GM19328 (cell line): ENCODE data around the gene LTK.

ENCODE experiments used
- ATAC-seq: cut with Tn5 transposase; IDR thresholded peaks from one replicate; pipeline ENCODE4 v1.9.1; 2021; ENCODE audit warnings: mild to moderate bottlenecking, moderate library complexity; ENCODE audit not compliant: unreplicated experiment

The LTK gene

GRCh38 chr15:41535544-41535943 lies 21.9 kb upstream of the LTK start:
- no peak for ATAC-seq

DNA sequence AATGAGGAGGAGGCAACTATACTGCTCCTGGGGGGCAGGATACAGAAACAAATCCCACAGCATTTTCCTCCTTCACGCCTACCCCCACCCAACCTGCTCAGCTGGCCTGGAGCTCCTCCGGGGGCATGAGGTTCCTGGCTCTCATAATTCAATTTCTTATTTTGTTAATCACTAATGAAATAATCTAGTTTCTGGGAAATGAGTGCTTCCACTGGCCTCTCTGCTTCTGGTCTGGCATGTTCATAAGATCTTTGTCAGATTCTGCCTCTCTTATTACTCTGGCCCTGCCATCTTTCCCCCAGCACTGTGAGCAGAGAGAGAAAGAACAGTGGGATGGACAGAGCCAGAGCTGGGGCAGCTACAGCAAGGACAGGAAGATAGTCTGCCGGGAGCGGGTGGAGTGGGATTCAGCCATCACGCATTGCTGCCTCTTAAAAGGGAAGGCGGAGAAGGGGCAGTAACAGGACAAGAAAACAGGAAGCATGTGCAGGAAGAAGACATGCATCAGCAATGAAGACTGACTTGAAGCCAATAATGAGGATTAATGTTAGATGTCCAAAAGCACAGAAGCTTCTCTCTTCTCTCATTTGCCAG lies 16.8 kb upstream of the LTK start:
- no peak for ATAC-seq

DNA sequence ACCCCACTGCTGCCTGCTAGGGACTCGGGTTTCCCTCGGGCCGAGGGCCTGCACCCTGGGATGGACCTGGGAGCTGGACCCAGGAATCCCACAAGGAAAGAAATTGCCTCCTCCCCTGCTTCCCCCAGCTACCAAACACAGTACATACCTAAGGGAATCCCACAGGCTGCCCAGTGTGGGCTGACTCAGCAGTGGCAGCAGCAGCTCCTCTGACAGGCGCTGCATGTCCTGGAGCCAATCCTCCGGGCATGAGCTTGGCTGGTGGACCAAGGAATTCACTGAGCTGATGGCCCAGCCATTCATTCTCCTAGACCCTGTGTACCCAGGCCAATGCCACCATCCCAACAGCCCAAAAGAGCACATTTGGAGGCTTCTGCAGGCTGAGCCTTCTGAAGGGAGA lies 9.5 kb upstream of the LTK start:
- no peak for ATAC-seq

GRCh38 chr15:41521614-41522013 lies 8.0 kb upstream of the LTK start:
- no peak for ATAC-seq

- no peak for ATAC-seq
Observed at GRCh38 chr15:41520636-41521035, 7.0 kb upstream of the LTK start.

DNA sequence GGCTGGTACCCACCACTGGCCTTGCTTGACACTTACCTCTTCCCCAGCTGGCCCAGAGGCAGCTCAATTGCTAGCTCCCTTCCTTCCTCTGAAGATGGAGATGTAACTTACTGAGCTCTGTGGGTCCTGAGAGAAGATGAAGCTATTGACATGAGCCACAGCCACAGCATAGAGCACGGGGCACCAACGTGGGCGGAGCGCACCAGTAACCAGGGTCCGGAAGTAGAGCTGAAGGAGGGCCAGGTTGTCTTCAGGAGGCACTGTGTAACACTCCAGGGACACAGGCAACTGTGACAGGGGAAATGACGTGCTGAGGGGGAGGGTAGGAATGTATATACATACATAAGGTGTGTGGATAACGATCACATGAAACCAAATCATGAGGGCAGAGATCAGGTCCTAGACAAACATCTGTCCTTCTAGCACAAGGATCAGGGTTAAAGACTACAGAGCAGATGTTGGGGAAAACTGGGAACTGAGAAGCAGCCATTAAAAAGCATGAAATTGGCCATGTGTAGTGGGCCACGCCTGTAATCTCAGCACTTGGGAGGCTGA lies 4.3 kb upstream of the LTK start:
- ATAC-seq: no peak

DNA sequence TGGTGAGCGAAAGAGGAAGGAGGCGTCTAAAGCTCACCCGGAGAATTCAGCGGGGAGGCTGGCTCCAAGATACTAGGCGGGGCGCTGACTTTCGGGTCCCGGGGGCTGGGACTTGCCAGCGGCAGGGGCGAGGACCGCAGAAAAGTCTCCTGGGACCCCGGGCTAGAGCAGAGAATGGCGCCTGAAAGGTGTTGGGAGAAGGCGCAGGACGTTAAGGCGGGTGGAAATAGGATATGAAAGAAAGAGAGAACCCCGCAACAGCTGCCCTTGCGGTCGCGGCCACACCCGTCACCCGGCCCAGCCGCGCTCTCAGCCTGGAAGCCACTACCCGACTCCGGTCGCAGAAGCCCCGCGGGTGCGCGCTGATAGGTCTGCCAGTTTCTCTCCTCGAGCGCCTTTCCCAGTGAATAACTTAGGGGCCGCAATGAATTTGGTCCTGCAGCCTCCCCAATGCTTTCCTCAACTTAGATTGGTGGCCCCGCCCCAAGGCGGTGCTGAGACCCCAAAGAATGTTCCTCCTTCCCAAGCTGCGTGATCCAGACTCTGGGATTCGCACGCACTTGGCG lies 604 bp downstream of the LTK start:
- no peak for ATAC-seq

DNA sequence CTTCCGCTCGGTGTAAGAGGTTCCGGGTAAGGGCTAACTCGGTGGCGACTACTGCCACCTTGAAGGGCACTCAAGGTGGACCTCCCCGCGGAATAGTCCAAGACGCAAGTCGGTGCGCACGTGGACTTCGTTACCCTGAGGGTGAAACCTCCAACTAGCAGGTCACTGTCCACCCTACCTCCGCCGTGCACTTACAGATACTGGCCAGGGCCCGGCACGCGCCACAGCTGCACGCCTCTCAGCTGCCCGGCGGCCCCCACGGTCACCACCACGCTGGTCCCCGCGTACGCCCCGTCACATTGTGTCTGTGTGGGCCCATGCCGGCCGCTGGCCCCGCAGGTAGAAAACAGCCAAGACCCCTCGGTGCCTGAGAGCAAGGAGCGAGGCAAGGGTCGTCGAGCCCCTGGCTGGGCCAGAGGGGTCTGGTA lies 1.1 kb downstream of the LTK start:
- ATAC-seq: no peak

- no peak for ATAC-seq
Observed at GRCh38 chr15:41511899-41512369, 1.7 kb downstream of the LTK start.

DNA sequence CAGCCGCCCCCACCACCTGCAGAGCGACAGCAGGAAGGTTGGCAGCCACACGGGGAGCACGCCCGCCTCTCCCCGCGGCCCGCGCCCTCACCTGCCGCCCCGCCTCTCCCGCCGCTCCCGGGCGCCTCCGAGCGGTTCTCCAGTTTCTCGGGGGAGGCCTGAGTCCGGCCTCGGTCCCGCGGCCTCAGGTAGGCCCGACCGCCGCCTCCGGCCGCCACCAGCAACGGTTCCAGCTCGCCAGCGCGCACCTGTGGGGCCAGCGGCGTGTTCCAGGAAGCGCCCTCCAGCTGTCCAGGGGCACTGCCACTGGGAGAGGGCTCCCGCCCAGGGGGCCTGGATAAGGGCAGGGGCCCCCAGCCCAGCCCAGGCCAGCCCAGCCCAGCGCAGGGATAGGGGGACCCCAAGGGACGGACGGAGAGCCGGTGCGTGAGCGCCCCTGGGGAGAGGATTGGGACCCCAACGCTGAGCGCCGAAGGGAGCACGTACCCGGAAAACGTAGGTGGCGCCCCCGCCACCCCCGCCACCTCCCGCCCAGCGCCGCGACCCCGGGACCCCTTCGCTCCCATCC lies 2.2 kb downstream of the LTK start:
- ATAC-seq: no peak

DNA sequence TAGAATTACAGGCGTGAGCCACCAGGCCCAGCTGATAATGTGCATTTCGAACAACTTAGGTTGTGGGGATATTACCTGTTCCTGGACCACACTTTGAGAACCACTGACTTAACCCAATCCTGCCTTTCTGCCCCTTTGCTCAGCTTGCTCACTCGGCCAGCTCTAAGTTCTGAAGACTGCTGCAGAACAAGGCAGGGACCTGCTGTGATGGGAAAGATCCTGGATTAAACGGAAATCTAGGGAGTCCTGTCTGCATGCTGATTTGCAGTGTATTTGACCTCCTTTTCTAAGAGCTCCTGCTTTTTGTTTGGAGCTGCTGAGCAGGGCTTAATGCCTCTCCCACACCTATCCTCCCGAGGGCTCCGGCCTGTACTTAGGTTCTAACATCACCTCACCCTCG lies 2.9 kb downstream of the LTK start:
- ATAC-seq: no peak

DNA sequence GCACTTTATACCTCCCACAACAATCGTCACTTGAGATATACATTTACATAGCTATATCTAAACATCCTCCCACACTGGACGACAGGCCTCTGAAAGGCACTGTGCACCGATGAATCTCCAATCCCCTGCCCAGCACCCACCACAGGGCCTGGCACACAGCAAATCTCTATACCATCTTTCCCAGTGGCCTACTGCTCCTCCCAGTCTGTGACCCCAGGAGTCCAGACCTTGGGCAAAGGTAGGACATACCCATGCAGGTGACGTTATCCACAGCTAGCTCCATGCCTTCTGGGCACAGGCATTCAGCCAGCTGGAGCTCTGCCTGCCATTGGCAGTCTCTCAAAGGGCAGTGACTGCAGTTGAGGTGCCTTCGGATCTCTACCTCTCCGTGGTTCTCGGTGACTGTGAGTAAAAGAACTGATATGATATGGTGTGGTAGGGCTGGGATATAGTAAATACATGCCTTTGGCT lies 5.8 kb downstream of the LTK start:
- ATAC-seq: no peak

- no peak for ATAC-seq
Observed at GRCh38 chr15:41506796-41507341, 6.8 kb downstream of the LTK start.

GRCh38 chr15:41505776-41506175 lies 7.9 kb downstream of the LTK start:
- ATAC-seq: no peak

DNA sequence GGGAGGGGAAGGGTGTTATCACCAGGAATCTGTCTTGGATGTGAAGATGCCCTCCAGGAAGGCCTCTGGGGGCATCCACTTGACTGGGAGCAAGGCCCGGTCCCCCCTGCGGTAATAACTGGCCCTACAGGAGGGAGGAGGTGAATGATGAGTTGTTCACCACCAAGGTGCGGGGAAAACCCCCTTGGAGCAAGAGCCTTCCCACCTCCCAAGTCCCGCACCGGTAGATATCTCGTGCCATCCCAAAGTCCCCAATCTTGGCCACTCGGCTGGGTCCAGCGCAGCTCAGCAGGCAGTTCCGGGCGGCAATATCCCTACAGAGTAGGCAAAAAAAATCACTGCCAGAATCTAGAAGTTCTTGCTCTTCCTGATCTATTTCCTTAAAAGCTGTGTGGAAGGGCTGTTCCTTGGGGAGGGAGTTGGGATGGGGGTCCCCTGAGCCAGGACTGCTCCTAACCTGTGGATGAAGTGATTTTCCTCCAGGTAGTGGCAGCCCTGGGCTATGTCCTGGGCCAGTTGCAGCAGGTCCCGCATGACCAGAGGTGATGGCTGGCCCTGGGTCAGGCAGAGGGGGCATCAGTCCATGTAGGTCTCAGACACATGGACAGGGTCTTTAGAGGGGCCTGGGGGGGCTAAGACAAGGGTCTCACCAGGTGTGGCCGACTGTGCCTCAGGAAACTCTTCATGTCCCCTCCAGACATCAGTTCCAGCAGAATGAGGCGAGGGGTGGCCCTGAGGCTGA lies 8.7 kb downstream of the LTK start:
- no peak for ATAC-seq

GRCh38 chr15:41503669-41504010 lies 10.0 kb downstream of the LTK start:
- no peak for ATAC-seq

- no peak for ATAC-seq
Observed at GRCh38 chr15:41502795-41503668, 10.6 kb downstream of the LTK start.

DNA sequence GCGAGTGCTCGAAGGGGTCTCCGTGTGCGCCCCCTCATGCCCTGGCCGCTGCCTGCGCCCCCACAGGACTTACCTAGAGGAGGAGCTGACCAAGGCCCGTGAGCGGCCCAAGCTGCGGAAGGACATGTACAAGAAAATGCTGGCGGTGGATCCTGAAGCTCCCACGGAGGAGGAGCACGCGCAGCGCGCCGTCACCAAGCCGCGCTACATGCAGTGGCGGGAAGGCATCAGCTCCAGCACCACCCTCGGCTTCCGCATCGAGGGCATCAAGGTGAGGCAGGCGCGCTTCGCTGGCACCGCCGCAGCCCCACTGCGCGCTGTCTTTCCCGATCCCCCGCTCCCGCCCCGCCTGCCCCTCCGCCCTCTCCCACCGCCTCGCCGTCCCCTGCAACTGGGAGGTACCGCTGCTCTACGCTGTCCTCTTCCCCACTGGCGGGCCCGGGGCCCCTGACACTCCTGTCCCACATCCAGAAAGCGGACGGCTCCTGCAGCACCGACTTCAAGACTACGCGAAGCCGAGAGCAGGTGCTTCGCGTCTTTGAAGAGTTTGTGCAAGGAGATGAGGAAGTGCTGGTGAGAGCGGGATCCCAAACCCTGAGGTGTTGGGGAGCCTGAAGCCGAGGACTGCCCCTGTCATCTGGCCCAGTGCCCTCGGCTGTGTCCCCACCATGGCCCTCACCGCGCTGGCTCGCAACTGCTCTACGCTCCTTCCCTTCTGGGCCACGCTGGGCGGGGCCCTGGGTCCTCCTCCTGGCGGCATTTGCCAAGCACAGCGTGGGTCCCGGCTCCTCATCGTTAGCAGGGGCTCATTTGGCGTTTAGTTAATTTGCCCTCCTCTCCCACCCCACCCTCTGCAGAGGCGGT lies 11.5 kb downstream of the LTK start:
- ATAC-seq: no peak

- no peak for ATAC-seq
Observed at GRCh38 chr15:41501191-41501917, 12.3 kb downstream of the LTK start.
